ENCODE measurements around the gene CEP120.
"Not testable (repeated sequence)": the region's sequence is repeated elsewhere in the genome, so short reads cannot be mapped to it uniquely, and the experiment has no call there.

Gene CEP120

GRCh38 chr5:123423278-123424149 lies at the start of gene CEP120:
Gene CEP120, minus strand, starts transcription at chr5:123423403. Its CDS starts 405 bp downstream, at chr5:123422998.
- DNase-seq (ENCODE audit: low read depth in 2 of 2) = peak; percentile 94

DNA sequence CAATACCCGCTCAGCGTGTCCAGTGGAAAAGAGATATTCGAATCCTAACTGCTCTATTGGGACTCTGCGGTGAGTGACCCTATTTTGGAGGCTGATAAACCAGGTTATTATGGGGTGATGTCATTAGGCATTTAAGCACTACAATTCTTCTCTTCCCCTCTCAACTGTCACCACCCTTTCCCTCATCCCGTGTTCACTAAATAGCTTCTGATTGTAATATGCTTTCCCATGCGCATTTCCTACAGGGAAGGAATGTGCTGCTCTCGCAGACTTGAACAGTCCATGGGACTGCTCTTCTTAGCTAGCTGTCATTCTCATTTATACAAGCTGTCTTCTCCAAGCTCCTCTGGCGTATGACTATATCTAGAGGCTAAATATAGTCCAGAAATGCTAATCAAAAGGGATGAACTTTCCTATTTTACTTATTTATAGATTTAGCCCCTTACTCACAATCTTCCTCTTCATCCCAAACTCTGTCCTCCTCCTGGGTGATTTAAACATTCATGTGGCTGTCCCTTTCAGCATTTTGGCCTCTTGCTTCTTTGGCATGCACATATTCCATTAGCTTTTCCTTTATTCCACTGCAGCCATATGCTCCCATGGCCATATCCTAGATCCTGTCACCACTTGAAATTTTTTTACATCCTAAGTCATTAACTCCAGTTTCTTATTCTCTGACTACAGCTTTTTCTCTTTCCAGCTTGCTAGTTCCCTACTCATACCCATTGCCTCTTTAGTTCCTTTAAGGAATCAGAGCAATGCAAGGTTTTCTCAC lies 49.1 kb upstream of the CEP120 start:
- DNase-seq (ENCODE audit: low read depth in 2 of 2) = no peak

- no peak for DNase-seq (ENCODE audit: low read depth in 2 of 2)
Observed at GRCh38 chr5:123471385-123471784, 48.2 kb upstream of the CEP120 start.

DNA sequence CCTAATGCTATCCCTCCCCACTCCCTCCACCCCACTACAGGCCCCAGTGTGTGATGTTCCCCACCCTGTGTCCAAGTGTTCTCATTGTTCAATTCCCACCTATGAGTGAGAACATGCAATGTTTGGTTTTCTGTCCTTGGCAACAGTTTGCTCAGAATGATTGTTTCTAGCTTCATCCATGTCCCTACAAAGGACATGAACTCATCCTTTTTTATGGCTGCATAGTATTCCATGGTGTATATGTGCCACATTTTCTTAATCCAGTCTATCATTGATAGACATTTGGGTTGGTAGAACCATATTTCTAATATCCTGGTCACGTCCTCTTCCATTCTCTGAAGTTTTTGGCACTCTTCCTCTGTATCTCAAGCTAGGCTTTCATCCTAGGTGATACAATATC lies 43.6 kb upstream of the CEP120 start:
- not testable (repeated sequence) for DNase-seq (ENCODE audit: low read depth in 2 of 2)

GRCh38 chr5:123460296-123460729 lies 37.1 kb upstream of the CEP120 start:
- DNase-seq (ENCODE audit: low read depth in 2 of 2) = peak in 1 of 2 experiments; percentile 11

- DNase-seq (ENCODE audit: low read depth in 2 of 2) = not testable (repeated sequence)
Observed at GRCh38 chr5:123458994-123459393, 35.8 kb upstream of the CEP120 start.

GRCh38 chr5:123456242-123456641 lies 33.0 kb upstream of the CEP120 start:
- DNase-seq (ENCODE audit: low read depth in 2 of 2) = no peak

DNA sequence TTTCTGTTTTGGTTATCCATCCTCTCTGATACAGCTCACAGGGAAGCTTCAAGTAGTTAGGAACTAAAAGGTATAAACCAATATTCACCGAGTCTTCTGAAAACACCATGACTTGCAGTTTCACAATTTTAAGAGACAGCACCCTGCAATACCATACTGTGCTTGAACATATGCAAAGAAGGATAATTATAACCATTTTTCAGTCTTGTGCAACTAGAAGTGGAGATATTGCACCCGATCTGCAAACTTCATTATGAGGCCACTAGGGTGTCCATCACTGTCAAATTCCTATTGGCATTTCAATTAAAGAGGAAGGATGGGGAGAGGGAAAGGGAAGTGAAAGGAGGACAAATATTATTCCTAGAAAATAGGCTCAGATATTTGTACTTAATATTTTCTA lies 32.4 kb upstream of the CEP120 start:
- no peak for DNase-seq (ENCODE audit: low read depth in 2 of 2)

GRCh38 chr5:123455095-123455494 lies 31.9 kb upstream of the CEP120 start:
- no peak for DNase-seq (ENCODE audit: low read depth in 2 of 2)

- DNase-seq (ENCODE audit: low read depth in 2 of 2) = no peak
Observed at GRCh38 chr5:123454259-123454911, 31.2 kb upstream of the CEP120 start.

DNA sequence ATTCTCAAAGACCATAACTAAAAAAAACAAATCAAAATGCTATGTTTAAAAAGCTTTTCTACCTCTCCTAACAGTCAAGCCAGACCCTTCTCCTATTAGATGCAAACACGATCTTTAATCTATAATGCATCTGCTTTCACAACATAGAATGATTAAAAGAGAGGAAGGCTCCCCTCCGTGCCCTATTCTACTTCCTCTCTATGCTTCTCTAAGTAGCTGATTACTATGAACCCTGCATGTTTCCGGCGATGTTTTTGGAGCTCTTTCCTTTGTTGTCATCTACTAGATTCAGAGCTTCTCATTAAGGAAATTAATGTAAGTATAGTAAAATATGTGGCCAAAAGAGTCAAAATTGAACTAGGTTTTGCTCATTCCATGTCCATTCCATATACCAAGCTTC lies 29.2 kb upstream of the CEP120 start:
- no peak for DNase-seq (ENCODE audit: low read depth in 2 of 2)

DNA sequence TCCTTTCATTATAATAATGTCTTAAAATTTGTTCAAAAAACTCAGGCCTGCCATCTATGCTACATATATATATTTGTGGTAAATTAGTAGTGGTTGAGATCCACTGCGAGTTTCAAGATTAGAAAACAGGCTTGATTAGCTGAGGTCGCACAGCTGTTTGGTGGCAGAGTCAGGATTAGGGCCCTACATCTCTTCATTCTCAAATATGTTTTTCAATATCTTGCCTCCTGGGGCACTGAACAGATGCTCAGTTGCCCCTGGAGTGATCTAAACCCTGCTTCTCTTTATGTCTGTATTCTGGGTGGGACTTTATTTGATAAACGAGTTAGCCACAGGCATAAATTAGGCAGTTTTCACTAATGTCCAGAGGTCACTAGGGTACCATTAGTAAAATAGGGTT lies 27.8 kb upstream of the CEP120 start:
- no peak for DNase-seq (ENCODE audit: low read depth in 2 of 2)

DNA sequence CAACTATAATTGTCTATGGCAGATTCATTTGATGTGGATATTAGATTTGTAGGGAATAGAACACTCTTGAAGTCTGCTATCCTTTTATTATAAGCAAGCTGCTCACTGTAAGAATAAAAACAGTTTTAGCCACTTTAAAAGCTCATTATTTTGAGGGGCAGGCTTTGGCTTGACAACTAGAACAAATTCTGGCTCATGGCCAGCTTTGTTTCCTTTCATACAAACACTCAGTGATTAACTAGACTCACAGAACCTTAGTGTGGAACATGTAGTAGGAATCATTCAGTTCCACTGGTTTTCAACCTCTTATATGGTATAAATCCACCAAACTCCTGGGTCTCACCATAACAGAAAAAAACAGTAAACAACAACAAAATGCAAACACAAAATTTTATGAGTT lies 27.4 kb upstream of the CEP120 start:
- DNase-seq (ENCODE audit: low read depth in 2 of 2) = no peak

DNA sequence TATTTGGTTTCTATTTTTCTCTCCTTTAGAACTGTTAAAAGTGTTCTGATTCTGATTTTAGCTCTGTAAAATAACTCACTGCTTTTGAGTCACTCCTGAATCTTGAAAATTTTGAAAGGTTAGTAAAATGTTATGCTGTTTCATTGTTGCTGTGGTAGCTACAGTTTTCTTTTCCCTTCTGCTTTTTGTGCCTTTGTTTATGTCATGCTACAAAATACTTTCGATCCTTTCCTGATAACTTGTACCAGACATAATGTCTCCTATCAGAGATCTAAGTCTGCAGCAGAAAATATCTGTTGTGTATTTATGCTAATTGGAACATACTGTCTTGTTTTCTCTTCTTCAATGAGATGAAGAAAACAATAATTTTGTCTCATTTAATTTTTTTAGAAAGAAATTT lies 26.9 kb upstream of the CEP120 start:
- DNase-seq (ENCODE audit: low read depth in 2 of 2) = no peak

DNA sequence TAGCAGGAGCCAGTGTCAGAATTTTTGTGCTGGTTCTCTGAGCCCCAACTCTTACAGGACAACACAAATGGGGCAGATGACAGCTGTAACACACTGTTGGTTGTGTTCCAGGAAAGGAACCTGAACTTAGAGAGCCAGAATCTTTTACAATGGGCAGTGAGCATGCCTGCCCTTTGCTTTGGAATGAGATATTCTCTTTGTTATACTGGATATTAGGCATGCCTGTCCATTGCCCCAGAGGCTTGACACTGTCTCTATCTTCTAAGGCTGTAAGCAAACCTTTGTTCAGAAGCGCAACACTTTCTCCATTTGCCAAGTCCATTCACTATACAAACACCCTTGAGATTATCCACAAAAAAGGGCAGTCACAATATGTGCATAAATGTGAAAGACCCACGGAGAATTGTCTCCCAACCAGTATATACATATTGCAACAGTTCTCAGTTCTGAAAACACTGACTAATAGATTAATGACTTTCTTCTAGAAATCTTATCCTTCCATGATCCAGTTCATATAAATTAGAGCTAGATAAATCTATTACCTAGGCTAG lies 26.3 kb upstream of the CEP120 start:
- no peak for DNase-seq (ENCODE audit: low read depth in 2 of 2)

- no peak for DNase-seq (ENCODE audit: low read depth in 2 of 2)
Observed at GRCh38 chr5:123448743-123449142, 25.5 kb upstream of the CEP120 start.

DNA sequence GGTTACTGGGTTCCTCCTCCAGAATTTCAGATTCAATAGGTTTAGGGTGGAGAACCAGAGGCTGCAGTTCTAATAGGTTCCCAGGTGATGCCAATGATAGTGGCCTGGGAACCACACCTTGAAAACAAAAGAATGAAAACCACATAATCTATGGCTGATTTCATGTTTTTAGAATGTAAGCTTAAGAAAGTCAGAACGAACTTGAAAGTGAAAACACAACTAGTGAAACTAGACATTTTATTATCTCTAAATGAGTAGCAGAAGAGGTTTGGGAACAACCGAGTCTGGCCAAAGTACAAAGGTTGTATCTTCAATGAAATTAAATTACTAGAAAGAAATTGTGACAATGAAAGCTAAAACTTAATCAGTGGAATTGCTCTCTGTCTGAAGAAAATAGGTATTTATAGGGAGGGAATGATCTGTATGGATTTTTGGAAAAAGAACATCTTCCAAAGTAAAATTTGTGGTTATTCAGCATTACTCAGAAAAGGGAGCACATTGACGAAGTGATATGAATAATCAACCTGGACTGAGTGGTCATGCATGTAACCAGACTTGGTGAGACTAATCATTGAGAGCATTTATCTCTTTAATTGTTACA lies 24.9 kb upstream of the CEP120 start:
- no peak for DNase-seq (ENCODE audit: low read depth in 2 of 2)

DNA sequence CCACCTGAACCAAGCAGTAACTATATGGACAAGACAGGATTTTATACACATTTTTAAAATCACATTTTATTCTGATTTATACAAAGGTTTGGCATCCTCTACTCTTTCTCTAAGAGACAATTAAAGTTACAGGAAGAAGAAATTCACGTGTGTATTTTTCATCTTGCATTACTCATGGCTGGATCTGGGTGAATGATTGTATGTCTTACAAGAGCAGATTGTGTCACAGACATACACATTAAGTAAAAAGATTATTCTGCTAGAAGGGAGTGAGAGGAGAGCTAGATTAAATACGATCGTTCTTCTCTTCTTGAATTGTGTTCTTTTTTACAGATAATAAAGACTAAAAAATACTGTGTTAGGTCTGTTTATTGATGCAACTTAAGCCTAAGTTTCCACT lies 20.8 kb upstream of the CEP120 start:
- DNase-seq (ENCODE audit: low read depth in 2 of 2) = no peak

DNA sequence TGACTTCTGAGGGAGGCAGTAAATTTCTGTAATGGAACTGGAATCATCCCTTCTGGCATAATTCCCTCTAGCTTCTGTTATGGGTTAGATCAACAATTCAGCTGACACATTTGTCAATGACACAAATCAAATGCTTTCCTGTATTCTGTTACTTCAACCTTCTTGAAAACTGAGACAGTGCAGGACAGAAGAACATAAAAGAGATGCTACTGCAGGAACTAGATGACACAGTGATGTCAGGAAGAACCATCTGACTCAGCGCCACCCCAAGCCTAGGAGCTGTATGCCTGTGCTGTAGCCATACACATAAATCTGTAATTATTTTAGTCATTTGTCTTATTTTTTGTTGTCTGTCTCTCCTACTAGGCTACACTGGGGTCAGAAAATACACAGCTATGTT lies 18.2 kb upstream of the CEP120 start:
- peak in 1 of 2 experiments; percentile 14 for DNase-seq (ENCODE audit: low read depth in 2 of 2)

DNA sequence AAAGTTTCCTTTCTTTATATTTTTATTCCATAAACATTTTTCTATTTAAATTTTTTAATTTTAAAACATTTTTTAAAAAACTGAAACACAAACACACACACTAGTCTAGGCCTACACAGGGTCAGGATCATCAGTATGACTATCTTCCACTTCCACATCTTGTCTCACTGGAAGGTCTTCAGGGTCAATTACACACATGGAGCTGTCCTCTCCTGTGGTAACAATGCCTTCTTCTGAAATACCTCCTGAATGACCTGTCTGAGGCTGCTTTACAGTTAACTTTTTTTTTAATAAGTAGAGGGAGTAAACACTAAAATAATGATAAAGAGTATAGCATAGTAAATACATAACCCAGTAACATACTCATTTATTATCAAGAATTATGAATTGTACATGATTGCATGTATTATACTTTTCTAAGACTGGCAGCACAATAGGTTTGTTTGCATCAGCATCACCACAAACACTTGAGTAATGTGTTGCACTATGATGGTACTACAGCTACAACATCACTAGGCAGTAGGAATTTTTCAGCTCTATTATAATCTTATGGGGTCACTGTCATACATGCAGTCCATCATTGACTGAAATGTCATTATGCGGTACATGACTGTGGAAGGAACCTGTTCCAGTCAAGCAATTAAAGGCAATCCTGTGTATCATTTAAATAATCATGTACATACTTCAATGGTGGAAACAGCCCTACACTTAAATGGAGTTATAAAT lies 17.4 kb upstream of the CEP120 start:
- DNase-seq (ENCODE audit: low read depth in 2 of 2) = no peak

- no peak for DNase-seq (ENCODE audit: low read depth in 2 of 2)
Observed at GRCh38 chr5:123439709-123440108, 16.5 kb upstream of the CEP120 start.

All from stimulated activated CD4-positive, alpha-beta T cell treated with anti-CD3 and anti-CD28 coated beads, Interleukin-12 subunit alpha, Interleukin-12 subunit beta, amount 100 ng/mL, for 24 hours (primary cell).